H1 (cell line): ENCODE results near the gene GNG13. TPM values are rescaled to one million over a fixed set of nuclear protein-coding genes. Genes with fewer than 3 reads are reported as not detected.

ENCODE experiments used
- CTCF ChIA-PET: fragments of 300-600 bp; sonication (Branson Sonifier 250); formaldehyde crosslinking; loops from one replicate; lab custom pipeline; 2021; ENCODE audit not compliant: partially characterized antibody; lab: Charles Lee
- POLR2A ChIA-PET: fragments of 300-600 bp; sonication (Branson Sonifier 250); formaldehyde crosslinking; loops from one replicate; lab custom pipeline; 2021; ENCODE audit warnings: inconsistent platforms; ENCODE audit not compliant: partially characterized antibody; lab: Charles Lee
- DNase-seq, 2 experiments: peaks; one replicate each; pipeline versions ENCODE4 v3.0.0 to v3.0.0-alpha.2; 2010 to 2022; ENCODE audit warnings: low spot score in 2 of 2, low read depth in 1 of 2, mixed read lengths in 1 of 2
- FAIRE-seq: peaks from 2 replicates; lab custom pipeline; 2011; peaks lifted over from hg19 to GRCh38; lab: Jason Lieb, UNC
- H2AFZ ChIP-seq: 2 replicates; pipeline ENCODE4 v1.8.1; 2012; ENCODE audit warnings: low read length, inconsistent platforms
- H2AK5ac ChIP-seq: 2 replicates; pipeline ENCODE4 v1.6.1; 2013; ENCODE audit warnings: low read depth, low read length
- H2BK120ac ChIP-seq: replicated peaks from 2 replicates; pipeline ENCODE3; 2013; ENCODE audit warnings: low read depth, low read length, inconsistent platforms
- H2BK12ac ChIP-seq: 2 replicates; pipeline ENCODE4 v1.6.1; 2013; ENCODE audit warnings: low read depth, low read length
- H2BK15ac ChIP-seq: 2 replicates; pipeline ENCODE4 v1.6.1; 2013; ENCODE audit warnings: low read length
- H2BK20ac ChIP-seq: 2 replicates; pipeline ENCODE4 v1.6.1; 2013; ENCODE audit warnings: low read length
- H2BK5ac ChIP-seq: 2 replicates; pipeline ENCODE4 v1.6.1; 2013; ENCODE audit warnings: low read depth, low read length
- H3K14ac ChIP-seq: 2 replicates; pipeline ENCODE4 v1.6.1; 2013; ENCODE audit warnings: inconsistent platforms; ENCODE audit not compliant: insufficient read length
- H3K18ac ChIP-seq: 2 replicates; pipeline ENCODE4 v1.6.1; 2013; ENCODE audit warnings: low read length; ENCODE audit errors: extremely low read depth
- H3K23ac ChIP-seq: 2 replicates; pipeline ENCODE4 v1.6.1; 2013; ENCODE audit warnings: inconsistent platforms; ENCODE audit not compliant: insufficient read length
- H3K23me2 ChIP-seq: 2 replicates; pipeline ENCODE4 v1.6.1; 2013; ENCODE audit warnings: low read depth, low read length
- H3K27ac ChIP-seq: 2 replicates; pipeline ENCODE4 v1.6.1; 2011; ENCODE audit warnings: low read depth, low read length, inconsistent platforms
- H3K27me3 ChIP-seq, 4 experiments: replicated peaks in 1 of 4; 1 replicate in 1 of 4; 2 replicates in 3 of 4; pipeline versions ENCODE4 v1.6.1 to v1.8.1; 2011 to 2013; ENCODE audit warnings: low read length in 3 of 4, mild to moderate bottlenecking in 3 of 4, inconsistent platforms in 2 of 4, mixed read lengths in 2 of 4, moderate library complexity in 1 of 4; ENCODE audit not compliant: control insufficient read depth in 3 of 4, insufficient read depth in 3 of 4; ENCODE audit errors: extremely low read depth in 1 of 4
- H3K36me3 ChIP-seq, 4 experiments: 2 replicates each; pipeline versions ENCODE4 v1.6.1 to v1.8.1; 2011 to 2013; ENCODE audit warnings: mild to moderate bottlenecking in 4 of 4, low read length in 3 of 4, moderate library complexity in 2 of 4, control low read depth in 1 of 4, inconsistent platforms in 1 of 4; ENCODE audit not compliant: insufficient read depth in 4 of 4, control insufficient read depth in 2 of 4
- H3K4ac ChIP-seq: replicated peaks from 2 replicates; pipeline ENCODE3; 2013; ENCODE audit warnings: low read length, low read depth, mixed read lengths, inconsistent platforms; ENCODE audit not compliant: insufficient read length
- H3K4me1 ChIP-seq, 4 experiments: replicated peaks in 1 of 4; 1 replicate in 1 of 4; 2 replicates in 3 of 4; pipeline versions ENCODE4 v1.6.1 to v1.8.1; 2011 to 2013; ENCODE audit warnings: low read length in 3 of 4, inconsistent platforms in 2 of 4, mixed read lengths in 1 of 4; ENCODE audit not compliant: insufficient read depth in 4 of 4, control insufficient read depth in 3 of 4
- H3K4me2 ChIP-seq, 2 experiments: 2 replicates each; pipeline versions ENCODE4 v1.6.1 to v1.8.1; 2011 to 2013; ENCODE audit warnings: low read depth in 2 of 2, low read length in 2 of 2, control low read depth in 1 of 2, inconsistent platforms in 1 of 2, mild to moderate bottlenecking in 1 of 2; ENCODE audit not compliant: insufficient read depth in 1 of 2
- H3K4me3 ChIP-seq, 4 experiments: fragments of 200-600, 300-600 bp in 1 of 4; sonication (generic), shearing (Covaris generic), sonication (Bioruptor Twin) in 1 of 4; 2 replicates each; pipeline versions ENCODE4 v1.5.1 to v1.8.1; 2011 to 2016; ENCODE audit warnings: low read length in 4 of 4, low read depth in 3 of 4, control low read depth in 2 of 4, inconsistent platforms in 2 of 4, mild to moderate bottlenecking in 2 of 4, mixed read lengths in 1 of 4, moderate library complexity in 1 of 4; ENCODE audit not compliant: insufficient read depth in 2 of 4; ENCODE audit errors: extremely low read depth in 1 of 4
- H3K56ac ChIP-seq: replicated peaks from 2 replicates; pipeline ENCODE3; 2013; ENCODE audit warnings: low read depth, mild to moderate bottlenecking, mixed read lengths, low read length, inconsistent platforms; ENCODE audit not compliant: insufficient read length
- H3K79me1 ChIP-seq: 2 replicates; pipeline ENCODE4 v1.6.1; 2013; ENCODE audit warnings: low read depth, low read length, control low read depth
- H3K79me2 ChIP-seq, 2 experiments: 2 replicates each; pipeline versions ENCODE4 v1.6.1 to v1.8.1; 2012 to 2013; ENCODE audit warnings: low read length in 2 of 2, mild to moderate bottlenecking in 2 of 2, inconsistent platforms in 1 of 2; ENCODE audit not compliant: insufficient read depth in 2 of 2, control insufficient read depth in 1 of 2
- H3K9ac ChIP-seq, 4 experiments: replicated peaks in 1 of 4; 1 replicate in 1 of 4; 2 replicates in 3 of 4; pipeline versions ENCODE4 v1.6.1 to v1.8.1; 2011 to 2013; ENCODE audit warnings: low read depth in 3 of 4, low read length in 3 of 4, control low read depth in 2 of 4, mild to moderate bottlenecking in 2 of 4, moderate library complexity in 2 of 4, inconsistent platforms in 1 of 4; ENCODE audit errors: extremely low read depth in 1 of 4
- H3K9me3 ChIP-seq, 2 experiments: 2 replicates each; pipeline versions ENCODE4 v1.6.1 to v1.8.1; 2012 to 2013; ENCODE audit warnings: mild to moderate bottlenecking in 2 of 2, moderate library complexity in 2 of 2, control low read depth in 1 of 2, inconsistent platforms in 1 of 2, low read depth in 1 of 2, low read length in 1 of 2, mixed read lengths in 1 of 2; ENCODE audit not compliant: insufficient read depth in 2 of 2
- H4K20me1 ChIP-seq, 2 experiments: replicated peaks in 1 of 2; 2 replicates each; pipeline versions ENCODE3 to v1.8.1; 2011 to 2013; ENCODE audit warnings: inconsistent platforms in 2 of 2, low read length in 2 of 2, mild to moderate bottlenecking in 1 of 2; ENCODE audit not compliant: insufficient read depth in 2 of 2, control insufficient read depth in 1 of 2
- H4K5ac ChIP-seq: 2 replicates; pipeline ENCODE4 v1.6.1; 2013; ENCODE audit warnings: low read length, low read depth, mixed read lengths, inconsistent platforms; ENCODE audit not compliant: insufficient read length
- H4K8ac ChIP-seq: 2 replicates; pipeline ENCODE4 v1.8.0; 2013; ENCODE audit warnings: mild to moderate bottlenecking, moderate library complexity, low read length, inconsistent platforms; ENCODE audit not compliant: insufficient read depth; ENCODE audit errors: extremely low read depth
- H4K91ac ChIP-seq: replicated peaks from 2 replicates; pipeline ENCODE3; 2013; ENCODE audit warnings: low read length, mixed read lengths, inconsistent platforms; ENCODE audit not compliant: insufficient read length
- CREB1 ChIP-seq: IDR thresholded peaks from 2 replicates; pipeline ENCODE4 v1.6.1; 2012; ENCODE audit warnings: inconsistent platforms
- CTBP2 ChIP-seq: IDR thresholded peaks from 2 replicates; pipeline ENCODE4 v1.7.0; 2011; ENCODE audit warnings: borderline replicate concordance, mild to moderate bottlenecking, moderate library complexity, mixed read lengths, low read length; ENCODE audit not compliant: insufficient read depth, insufficient read length
- POU5F1 ChIP-seq: IDR thresholded peaks from 2 replicates; pipeline ENCODE4 v1.6.1; 2011; ENCODE audit warnings: low read depth, mild to moderate bottlenecking, low read length, moderate library complexity
- WGBS, 2 experiments: shearing (Covaris generic) in 1 of 2; methylation state at CpG; one replicate each; pipeline versions ENCODE4 v1.1.6 to v1.1.7; 2013 to 2015; ENCODE audit warnings: low lambda C conversion rate in 2 of 2, mixed read lengths in 2 of 2, inconsistent platforms in 1 of 2, low coverage in 1 of 2, missing lambda C conversion rate in 1 of 2; ENCODE audit not compliant: insufficient replicate concordance in 2 of 2, insufficient coverage in 1 of 2, insufficient read length in 1 of 2; ENCODE audit errors: extremely low coverage in 1 of 2, missing lambda C conversion rate in 1 of 2; 5-methylcytosine and 5-hydroxymethylcytosine counted together
- polyA plus RNA-seq, 7 experiments: library from polyadenylated mRNA; depleted of rRNA in 3 of 7; stranded (reverse) in 5 of 7; unstranded in 2 of 7; fragments of >200 nt in 5 of 7; fragments of 200-250 nt in 2 of 7; gene quantifications; 1 replicate in 5 of 7; 2 replicates in 1 of 7; 4 replicates in 1 of 7; pipeline versions ENCODE4 v1.2.1 to v1.2.3, GENCODE V29; 2011 to 2013; ENCODE audit warnings: missing spikeins in 2 of 7, mixed read lengths in 2 of 7
- total RNA-seq: library from RNA; stranded (reverse); fragmentation: NEBNext Ultra II Directional; extraction: Animal tissue kit (Norgen Biotek cat#: 25700); gene quantifications from 2 replicates; pipeline ENCODE4 v1.2.1, GENCODE V29; 2021

Gene GNG13
- total and polyA plus RNA-seq, 2 of the 8 experiments (the other 6 are each of a cell fraction or from before 2014, with no cell fraction given), result not detected

GRCh38 chr16:774086-775001, 26.2 kb downstream of the GNG13 start:
- H3K79me2 ChIP-seq, result no peaks in the 10 kb centered on the region
- H3K4ac ChIP-seq, result no peak overlapping the region
- H2AK5ac ChIP-seq, result no peak overlapping the region
- no peak overlapping the region for H2BK120ac ChIP-seq
- H3K79me1 ChIP-seq, result no peaks in the 10 kb centered on the region
- no peak overlapping the region for H3K18ac ChIP-seq
- H3K27ac ChIP-seq, result no peak overlapping the region
- H4K91ac ChIP-seq, result no peak overlapping the region
- no peak overlapping the region for H3K14ac ChIP-seq
- H4K20me1 ChIP-seq, result peaks cover 0 to 1% of the 10 kb centered on the region in 2 experiments
- POLR2A ChIA-PET, result interaction anchor here (2.0 kb wide), 1 partner anchor 58 kb away, joined by 8 read pairs; no protein-coding TSS in a partner anchor
- no peak overlapping the region for H3K4me3 ChIP-seq
- H3K56ac ChIP-seq, result no peak overlapping the region
- H3K36me3 ChIP-seq, result no peaks in the 10 kb centered on the region
- no peak overlapping the region for H4K5ac ChIP-seq
- no peak overlapping the region for H4K8ac ChIP-seq
- FAIRE-seq (no peak), DNase-seq (no peak)
- CTCF ChIA-PET, result interaction anchor here (1.0 to 6.0 kb wide), 4 partner anchors 11 to 64 kb away, joined by 3 to 35 read pairs (median 9); no protein-coding TSS in a partner anchor
- H2BK20ac ChIP-seq, result no peak overlapping the region
- no peak overlapping the region for H2BK12ac ChIP-seq
- H3K23me2 ChIP-seq, result no peaks in the 10 kb centered on the region; the same call in 1 of the 2 replicates
- H3K9me3 ChIP-seq, result no peaks in the 10 kb centered on the region
- H2AFZ ChIP-seq, result no peak overlapping the region
- WGBS, 2 experiments, result 95% methylated on average over 29 of the region's 46 CpGs; no CpG with 5 or more reads in 1 of the 2 experiments
- peaks cover 0 to 1% (median under 1%) of the 10 kb centered on the region in 4 experiments; a peak in 2 of 7 replicates for H3K4me1 ChIP-seq
- no peak overlapping the region for H3K4me2 ChIP-seq
- H3K27me3 ChIP-seq, result peaks cover 0 to under 1% (median 0%) of the 10 kb centered on the region in 4 experiments; a peak in 2 of 7 replicates
- H3K23ac ChIP-seq, result no peak overlapping the region
- no peak overlapping the region for H3K9ac ChIP-seq
- no peak overlapping the region; the same call in 1 of the 2 replicates for H2BK15ac ChIP-seq
- H2BK5ac ChIP-seq, result no peak overlapping the region
- TF ChIP-seq CREB1 (no peak), POU5F1 (no peak), CTBP2 (no peak)
